Fibroblast of mammary gland (primary cell): ENCODE data around the gene MRFAP1.

Source experiments
- DNase-seq: peaks from one replicate; pipeline ENCODE4 v3.0.0-alpha.2; 2010; ENCODE audit warnings: low read depth
- H3K4me3 ChIP-seq: 2 replicates; pipeline ENCODE4 v1.5.1; 2011; ENCODE audit warnings: low read depth, mild to moderate bottlenecking, low read length, moderate library complexity; ENCODE audit not compliant: control insufficient read depth
- CTCF ChIP-seq: conservative IDR thresholded peaks from 2 replicates; pipeline ENCODE4 v1.5.1; 2011; ENCODE audit warnings: low read depth, low read length, inconsistent platforms; ENCODE audit not compliant: control insufficient read depth, insufficient read depth

Gene MRFAP1

DNA sequence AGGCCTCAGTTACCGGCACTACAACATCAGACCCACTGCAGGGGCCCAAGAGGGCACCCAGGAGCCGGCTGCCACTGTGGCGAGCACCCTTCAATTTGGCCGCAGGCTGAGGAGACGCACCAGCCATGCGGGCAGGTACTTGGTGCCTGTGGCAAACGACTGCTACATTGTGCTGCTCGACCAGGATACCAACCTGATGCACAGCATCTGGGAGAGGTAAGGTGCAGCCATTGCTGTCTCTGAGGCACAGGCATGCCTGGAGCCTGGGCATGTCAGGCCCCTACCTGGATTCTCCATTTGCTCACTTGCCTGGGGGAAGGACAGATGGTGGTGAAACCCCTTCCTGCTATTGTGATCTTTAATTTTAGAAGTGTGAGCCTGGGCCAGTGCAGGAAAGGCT, 35.4 kb upstream of the MRFAP1 start:
- H3K4me3 ChIP-seq = no peak overlapping the region
- DNase-seq = no peak
- TF ChIP-seq CTCF = no peak

- TF ChIP-seq CTCF = no peak
- no peak for DNase-seq
- no peak overlapping the region for H3K4me3 ChIP-seq
These were observed 34.9 kb upstream of the MRFAP1 start for GRCh38 chr4:6605605-6606004.

GRCh38 chr4:6606465-6607235, 33.8 kb upstream of the MRFAP1 start:
- no peak overlapping the region for H3K4me3 ChIP-seq
- DNase-seq = no peak
- no peak for TF ChIP-seq CTCF

GRCh38 chr4:6607368-6608055, 33.0 kb upstream of the MRFAP1 start:
- DNase-seq = no peak
- no peak for TF ChIP-seq CTCF
- H3K4me3 ChIP-seq = no peak overlapping the region

- H3K4me3 ChIP-seq = no peak overlapping the region
- TF ChIP-seq CTCF = no peak
- no peak for DNase-seq
These were observed 31.6 kb upstream of the MRFAP1 start for GRCh38 chr4:6608758-6609414.

DNA sequence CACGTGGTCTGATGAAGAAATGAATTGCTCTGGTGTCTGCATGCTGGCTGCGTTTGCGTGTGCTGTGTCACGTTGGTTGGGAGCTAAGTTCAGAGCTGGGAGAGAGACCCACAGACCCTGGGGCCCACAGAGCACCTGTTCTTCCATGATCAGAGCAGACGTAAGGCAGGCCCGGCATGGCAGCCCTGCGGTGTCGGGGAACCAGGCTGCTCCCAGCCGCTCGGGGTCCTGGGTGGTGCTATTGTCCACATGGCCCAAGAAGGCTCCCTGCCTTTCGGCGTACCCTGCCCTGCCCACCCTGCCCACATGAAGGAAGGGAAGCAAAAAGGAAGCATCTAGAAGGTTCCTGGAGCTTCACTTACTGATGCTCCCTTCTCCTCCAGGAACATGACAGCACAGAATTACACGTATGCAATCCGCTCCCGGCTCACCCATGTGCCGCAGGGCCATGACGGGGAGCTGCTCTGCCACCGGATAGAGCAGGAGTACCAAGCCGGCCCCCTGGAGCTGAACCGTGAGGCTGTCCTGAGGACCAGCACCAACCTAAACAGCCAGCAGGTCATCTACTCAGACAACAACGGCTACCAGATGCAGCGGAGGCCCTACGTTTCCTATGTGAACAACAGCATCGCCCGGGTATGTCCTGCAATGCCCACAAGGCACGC, 30.9 kb upstream of the MRFAP1 start:
- no peak for DNase-seq
- H3K4me3 ChIP-seq = no peak overlapping the region
- TF ChIP-seq CTCF = no peak
